GM19455 (cell line): Measurements from ENCODE around the gene C10orf90.

Source experiments
- ATAC-seq: cut with Tn5 transposase; IDR thresholded peaks from one replicate; pipeline ENCODE4 v1.9.1; 2021; ENCODE audit not compliant: unreplicated experiment

The C10orf90 gene

DNA sequence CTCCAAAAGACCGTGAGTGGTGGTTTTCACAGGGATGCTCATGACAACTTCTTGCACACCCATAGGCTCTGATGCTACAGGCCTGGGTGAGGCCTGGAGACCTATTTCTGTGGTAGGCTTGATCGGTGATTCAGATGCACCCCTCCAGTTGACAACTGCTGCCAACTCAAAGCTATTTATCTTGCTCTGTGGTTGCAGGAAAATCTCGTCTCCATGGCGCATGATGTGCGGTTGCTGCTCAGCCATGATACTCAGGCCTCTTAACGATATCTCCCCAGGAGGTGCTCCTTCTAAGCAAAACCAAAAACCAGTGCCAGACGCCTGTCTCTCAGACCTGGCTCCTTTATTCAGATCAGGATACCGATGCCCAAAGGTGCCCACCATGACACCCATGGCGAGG is 31.4 kb downstream of the C10orf90 start:
- no peak for ATAC-seq

DNA sequence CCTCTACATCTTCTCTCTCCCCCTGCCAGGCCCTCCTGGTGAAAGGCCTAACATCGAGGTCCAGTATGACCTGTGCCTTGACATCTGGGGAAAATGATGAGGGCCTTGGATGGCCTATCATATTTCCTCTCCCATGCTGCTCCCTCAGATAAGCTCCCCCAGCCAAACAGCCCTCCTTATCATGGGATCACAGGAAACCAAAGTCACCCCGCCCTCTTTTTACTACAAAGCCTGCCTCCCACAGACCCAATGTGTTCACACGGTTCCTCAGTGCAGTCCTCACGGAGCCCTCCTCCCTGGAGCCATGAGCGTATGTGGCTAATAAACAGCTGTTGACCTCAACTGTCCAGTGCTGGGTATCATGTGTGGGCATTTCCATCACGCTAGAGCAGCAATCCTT is 32.0 kb downstream of the C10orf90 start:
- no peak for ATAC-seq

GRCh38 chr10:126637501-126637900 is 33.0 kb downstream of the C10orf90 start:
- ATAC-seq, result no peak

GRCh38 chr10:126634911-126635310 is 35.6 kb downstream of the C10orf90 start:
- no peak for ATAC-seq

- ATAC-seq, result no peak
Measured at GRCh38 chr10:126634347-126634746, 36.1 kb downstream of the C10orf90 start.

DNA sequence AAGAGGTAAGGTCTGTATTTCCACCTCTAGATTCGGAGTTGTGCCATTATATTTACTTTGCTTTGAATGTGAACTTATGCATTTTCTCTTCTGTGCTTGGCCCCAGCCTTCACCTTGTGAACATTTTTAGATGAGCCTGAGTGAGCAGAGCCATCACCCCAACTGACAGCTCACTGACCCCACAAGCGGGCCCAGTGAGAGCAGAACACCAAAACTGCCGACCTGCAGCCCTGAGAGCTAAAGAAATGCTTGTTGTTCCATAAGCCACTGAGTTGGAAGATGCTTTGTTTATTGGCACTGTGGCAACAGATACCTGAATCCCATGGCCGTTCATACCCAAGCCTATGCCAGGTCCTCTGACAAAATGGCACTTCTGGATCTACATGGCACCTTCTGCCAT is 37.8 kb downstream of the C10orf90 start:
- ATAC-seq, result no peak

DNA sequence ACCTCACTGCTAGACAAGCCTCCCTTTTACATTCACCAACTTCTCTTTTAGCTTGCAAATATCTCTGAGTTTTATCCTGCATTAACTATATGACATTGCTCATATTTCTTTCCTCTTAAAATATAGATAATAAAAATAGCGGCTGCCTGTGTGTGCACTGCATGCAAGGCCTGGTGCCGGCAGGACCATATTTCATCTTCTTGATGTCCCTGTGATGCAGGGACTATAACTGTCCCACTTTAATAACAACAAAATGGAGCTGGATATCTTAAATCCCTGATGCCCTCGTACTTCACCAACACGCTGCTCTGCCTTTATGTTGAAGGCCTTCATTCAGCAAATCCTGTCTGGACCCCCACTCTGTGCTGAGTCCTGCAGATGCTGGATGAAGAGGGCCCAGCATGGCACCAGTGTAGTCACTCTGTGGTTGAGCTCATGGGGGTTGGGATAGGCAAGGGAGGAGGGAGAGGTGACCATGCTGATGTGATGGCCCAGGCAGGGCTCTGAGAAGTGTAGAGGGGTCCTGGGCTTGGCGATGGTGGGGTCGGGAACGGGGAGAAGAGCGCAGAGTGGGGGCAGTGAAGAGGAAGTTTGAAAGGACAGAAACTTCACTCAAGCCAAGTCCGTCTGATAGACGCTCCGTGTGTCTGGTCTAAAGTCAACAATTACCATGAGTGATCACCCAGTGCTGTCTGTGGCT is 40.4 kb downstream of the C10orf90 start:
- ATAC-seq, result no peak

DNA sequence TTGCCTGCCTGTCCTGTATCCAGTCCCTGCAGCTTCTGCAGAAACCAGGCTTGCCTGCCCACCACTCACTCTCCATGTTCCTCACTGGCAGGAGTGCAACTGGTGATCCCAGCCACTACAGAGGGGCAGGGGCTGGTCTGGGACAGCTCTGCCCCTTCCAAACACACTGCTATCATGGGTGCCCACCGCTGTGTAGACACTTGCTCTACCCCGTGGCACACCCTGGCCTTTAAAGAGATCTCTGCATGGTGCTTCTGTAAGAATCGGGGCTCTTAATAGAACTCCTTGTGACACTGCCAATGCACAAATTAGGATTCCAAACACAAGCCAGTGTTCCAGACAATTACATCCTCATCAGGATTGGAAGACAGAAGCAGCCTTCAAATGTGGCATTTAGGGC is 41.7 kb downstream of the C10orf90 start:
- ATAC-seq, result no peak

GRCh38 chr10:126621846-126622245 is 48.6 kb downstream of the C10orf90 start:
- no peak for ATAC-seq

GRCh38 chr10:126618466-126618865 is 52.0 kb downstream of the C10orf90 start:
- ATAC-seq, result no peak

DNA sequence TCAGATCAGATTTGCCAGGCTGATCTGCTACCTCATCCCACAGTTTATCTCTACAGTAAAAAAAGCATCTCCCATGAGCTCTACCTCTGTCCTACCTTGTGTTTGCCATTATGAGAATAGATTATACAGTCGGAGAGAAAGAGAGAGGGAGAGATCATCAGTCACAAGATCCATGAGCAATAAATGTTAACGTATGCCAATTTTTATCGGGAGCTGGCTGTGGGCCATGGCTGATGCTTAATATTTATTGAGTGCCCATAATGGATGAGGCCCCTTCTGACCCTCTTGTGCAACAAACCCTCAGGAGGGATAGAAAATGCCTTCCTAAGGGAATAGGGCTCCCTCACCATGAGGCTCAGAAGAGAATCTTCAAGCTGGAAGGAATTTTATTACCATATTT is 52.8 kb downstream of the C10orf90 start:
- no peak for ATAC-seq

DNA sequence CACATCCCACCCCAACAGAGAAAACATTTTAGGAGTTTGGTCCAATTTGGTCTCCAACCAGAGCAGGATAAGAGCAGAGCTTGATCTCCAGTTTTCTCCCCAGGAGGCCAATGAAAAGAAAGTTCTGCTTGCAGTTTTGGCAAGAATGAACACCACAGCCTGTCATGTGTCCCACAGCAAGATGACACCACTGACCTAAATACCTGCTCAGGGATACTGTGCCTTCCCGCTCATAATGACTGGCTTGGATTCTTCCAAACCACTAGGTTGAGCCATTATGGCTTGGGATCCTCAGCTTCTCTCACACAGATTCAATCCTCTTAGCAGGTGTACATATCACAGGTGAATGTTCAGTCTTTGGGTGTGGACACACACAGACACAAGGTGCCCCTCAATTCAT is 53.3 kb downstream of the C10orf90 start:
- ATAC-seq, result no peak

GRCh38 chr10:126616737-126617136 is 53.8 kb downstream of the C10orf90 start:
- no peak for ATAC-seq

- no peak for ATAC-seq
Measured at GRCh38 chr10:126611303-126611702, 59.2 kb downstream of the C10orf90 start.

GRCh38 chr10:126609566-126609965 is 60.9 kb downstream of the C10orf90 start:
- ATAC-seq, result no peak

DNA sequence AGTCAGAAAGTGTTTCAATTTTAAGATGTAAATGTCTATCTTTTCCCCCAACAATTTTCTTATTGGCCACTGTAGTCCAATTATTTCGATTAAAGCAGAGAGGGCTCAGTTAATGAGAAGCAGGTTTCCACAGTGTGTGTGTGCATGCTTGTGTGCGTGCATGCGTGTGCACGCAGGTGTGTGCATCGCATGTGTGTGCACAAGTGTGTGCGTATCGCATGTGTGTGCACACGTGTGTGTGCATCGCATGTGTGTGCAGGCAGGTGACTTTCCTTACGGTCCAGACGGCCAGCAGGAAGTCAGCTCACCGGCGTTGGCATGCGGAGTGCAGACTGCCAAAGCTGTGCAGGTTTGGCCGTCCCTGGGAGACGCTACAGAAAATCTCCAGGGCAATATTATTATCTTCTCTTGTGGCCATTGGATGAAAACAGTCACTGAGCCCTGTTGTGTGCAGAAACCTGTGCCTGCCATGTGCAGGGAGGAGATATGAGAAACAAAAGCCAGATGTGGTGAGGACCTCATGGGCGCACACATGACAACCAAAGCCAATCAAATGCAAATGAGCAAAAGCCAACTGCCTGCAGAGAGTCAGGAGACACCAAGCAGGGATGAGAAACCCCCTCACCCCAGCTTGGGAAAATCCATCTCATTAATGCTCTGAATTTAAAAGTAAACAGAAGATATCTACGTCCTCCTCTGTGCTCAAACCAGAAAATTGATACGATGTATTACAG is 70.4 kb downstream of the C10orf90 start:
- no peak for ATAC-seq

DNA sequence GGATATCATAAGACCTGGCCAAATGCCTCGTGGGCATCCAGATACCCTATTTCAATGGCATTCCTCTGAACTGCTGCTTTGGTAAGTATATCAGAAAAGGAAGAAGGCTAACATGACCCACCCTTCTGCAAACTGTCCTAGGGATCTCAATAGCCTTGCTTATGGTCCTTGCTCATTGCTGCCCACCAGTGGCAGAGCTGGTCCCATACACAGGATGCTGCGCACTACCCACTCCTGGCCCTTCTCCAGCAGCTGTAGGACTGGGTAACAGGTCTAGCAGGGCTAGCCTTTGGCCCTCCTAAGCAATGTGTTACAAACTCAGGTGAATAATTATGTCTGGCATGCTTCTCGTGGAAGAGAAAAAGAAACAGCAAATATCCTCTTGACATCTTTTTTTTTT is 72.5 kb downstream of the C10orf90 start:
- no peak for ATAC-seq

DNA sequence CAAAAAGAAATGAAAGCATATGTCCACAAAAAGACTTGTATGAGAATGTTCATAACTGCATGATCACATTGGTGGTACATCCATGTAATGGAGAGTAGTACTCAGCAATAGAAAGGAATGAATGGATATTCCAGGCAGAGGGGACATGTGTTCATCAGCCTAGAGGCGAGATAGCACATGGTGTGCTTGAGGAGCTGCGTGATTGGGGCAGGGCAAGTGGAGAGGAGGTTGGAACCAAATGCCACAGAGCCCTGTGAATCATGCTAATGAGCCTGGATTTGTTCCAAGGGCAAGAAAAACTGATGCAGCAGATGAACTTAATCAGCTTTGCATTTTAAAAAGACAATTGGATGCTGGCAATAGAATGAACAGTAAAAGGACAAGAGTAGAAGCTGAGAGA is 73.3 kb downstream of the C10orf90 start:
- ATAC-seq, result no peak

DNA sequence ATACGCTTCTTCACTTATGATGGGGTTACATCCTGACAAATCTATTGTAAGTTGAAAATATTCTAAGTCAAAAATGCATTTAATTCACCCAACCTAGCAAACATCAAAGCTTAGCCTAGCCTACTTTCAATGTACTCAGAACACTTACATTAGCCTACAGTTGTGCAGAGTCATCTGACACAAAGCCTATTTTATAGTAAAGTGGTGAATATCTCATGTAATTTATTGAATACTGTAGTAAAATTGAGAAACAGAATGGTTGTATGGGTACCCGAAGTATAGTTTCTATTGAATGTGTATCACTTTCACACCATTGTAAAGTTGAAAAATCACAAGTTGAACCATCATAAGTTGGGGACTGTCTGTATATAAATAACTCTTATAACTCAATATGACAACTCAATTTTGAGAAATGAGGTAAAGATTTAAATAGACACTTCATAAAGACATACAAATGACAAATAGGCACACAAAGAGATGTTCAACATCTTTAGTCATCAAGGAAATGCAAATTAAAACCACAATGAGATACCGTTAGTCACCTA is 73.9 kb downstream of the C10orf90 start:
- ATAC-seq, result no peak

DNA sequence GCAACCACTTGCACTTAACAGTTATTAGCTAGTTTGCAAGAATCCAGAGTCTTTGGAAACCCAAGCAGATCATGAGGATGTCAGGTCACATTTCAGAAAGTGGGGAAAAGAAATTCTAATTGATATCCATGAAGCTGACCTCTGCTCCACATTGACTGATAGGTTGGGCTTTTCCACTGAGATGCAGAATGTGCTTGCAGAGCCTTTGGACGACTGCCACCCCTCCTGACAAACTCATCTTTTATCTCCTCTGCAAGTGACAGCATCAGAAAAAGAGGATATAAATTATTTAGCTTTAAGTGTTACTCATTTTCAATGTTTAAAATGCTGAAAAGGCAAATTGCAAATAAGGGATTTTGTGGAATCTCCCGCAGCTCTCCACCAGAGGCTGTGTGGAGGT is 75.3 kb downstream of the C10orf90 start:
- ATAC-seq, result no peak

GRCh38 chr10:126593968-126594701 is 76.4 kb downstream of the C10orf90 start:
- no peak for ATAC-seq

DNA sequence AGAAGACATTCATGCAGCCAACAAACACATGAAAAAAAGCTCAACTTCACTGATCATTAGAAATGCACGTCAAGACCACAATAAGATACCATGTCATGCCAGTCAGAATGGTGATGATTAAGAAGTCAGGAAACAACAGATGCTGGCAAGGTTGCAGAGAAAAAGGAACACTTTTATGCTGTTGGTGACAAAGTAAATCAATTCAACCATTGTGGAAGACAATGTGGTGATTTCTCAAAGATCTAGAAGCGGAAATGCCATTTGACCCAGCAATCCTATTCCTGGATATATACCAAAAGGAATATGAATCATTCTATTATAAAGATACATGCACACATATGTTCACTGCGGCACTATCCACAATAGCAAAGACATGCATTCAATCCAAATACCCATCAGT is 77.6 kb downstream of the C10orf90 start:
- no peak for ATAC-seq
